SU-DHL-6 (cell line): ENCODE data around the gene TMC6.

Experiments used
- H2AFZ ChIP-seq: fragments of 200-600 bp; sonication (generic); 2 replicates; pipeline ENCODE4 v1.6.1; 2014; ENCODE audit warnings: low read depth, mild to moderate bottlenecking, moderate library complexity, mixed read lengths, antibody characterized with exemption, low read length; ENCODE audit not compliant: severe bottlenecking
- H3F3A ChIP-seq: fragments of 200-600 bp; shearing (Covaris generic); 2 replicates; pipeline ENCODE4 v1.6.0; 2016; ENCODE audit warnings: antibody characterized with exemption, mild to moderate bottlenecking; ENCODE audit not compliant: insufficient read depth
- H3K27ac ChIP-seq: fragments of 200-600 bp; sonication (generic); 2 replicates; pipeline ENCODE4 v1.5.1; 2016; ENCODE audit warnings: low read depth, mild to moderate bottlenecking, low read length, moderate library complexity, mixed read lengths
- H3K27me3 ChIP-seq: fragments of 200-600 bp; sonication (generic), shearing (Covaris generic); 2 replicates; pipeline ENCODE4 v1.6.0; 2014; ENCODE audit warnings: mild to moderate bottlenecking, low read length
- H3K36me3 ChIP-seq: fragments of 200-600 bp; sonication (generic); 2 replicates; pipeline ENCODE4 v1.6.1; 2014; ENCODE audit warnings: mild to moderate bottlenecking, low read length, mixed read lengths
- H3K4me2 ChIP-seq: fragments of 300-600, 200-600 bp; shearing (Covaris generic), sonication (generic); 2 replicates; pipeline ENCODE4 v1.6.0; 2014; ENCODE audit warnings: low read length, low read depth, mild to moderate bottlenecking; ENCODE audit not compliant: poor library complexity, severe bottlenecking
- H3K4me3 ChIP-seq: fragments of 200-600 bp; sonication (generic); 2 replicates; pipeline ENCODE4 v1.5.1; 2014; ENCODE audit warnings: antibody characterized with exemption, low read length, mild to moderate bottlenecking, mixed read lengths; ENCODE audit not compliant: insufficient read depth, poor library complexity, severe bottlenecking
- H3K79me2 ChIP-seq: fragments of 200-600 bp; sonication (generic); 2 replicates; pipeline ENCODE4 v1.6.1; 2014; ENCODE audit warnings: mild to moderate bottlenecking, low read length, moderate library complexity; ENCODE audit not compliant: insufficient read depth
- H3K9ac ChIP-seq: fragments of 200-600 bp; sonication (generic); 2 replicates; pipeline ENCODE4 v1.7.0; 2014; ENCODE audit warnings: mild to moderate bottlenecking, low read length
- H3K9me2 ChIP-seq: fragments of 200-600 bp; sonication (generic); replicated peaks from 2 replicates; pipeline ENCODE4 v1.6.1; 2014; ENCODE audit warnings: low read length; ENCODE audit not compliant: insufficient read depth
- H3K9me3 ChIP-seq: fragments of 200-600 bp; sonication (generic); 2 replicates; pipeline ENCODE4 v1.6.1; 2014; ENCODE audit warnings: low read length, mixed read lengths; ENCODE audit not compliant: insufficient read depth
- H4K20me1 ChIP-seq: fragments of 200-600 bp; sonication (generic); 2 replicates; pipeline ENCODE4 v1.6.1; 2014; ENCODE audit warnings: low read depth, mild to moderate bottlenecking, antibody characterized with exemption, low read length, moderate library complexity, mixed read lengths
- EZH2phosphoT487 ChIP-seq: fragments of 200-600 bp; sonication (generic), shearing (Covaris generic); conservative IDR thresholded peaks from 2 replicates; pipeline ENCODE4 v1.6.1; 2018; ENCODE audit warnings: mild to moderate bottlenecking, antibody characterized with exemption, low read length, moderate library complexity, mixed read lengths
- TF ChIP-seq, protein P1 (sequence below): fragments of 200-600 bp; sonication (generic); IDR thresholded peaks from one replicate; pipeline ENCODE4 v1.5.1; 2017; ENCODE audit warnings: antibody characterized with exemption, mild to moderate bottlenecking, low read length, moderate library complexity; ENCODE audit not compliant: insufficient read depth, poor library complexity, severe bottlenecking

The TMC6 gene

DNA sequence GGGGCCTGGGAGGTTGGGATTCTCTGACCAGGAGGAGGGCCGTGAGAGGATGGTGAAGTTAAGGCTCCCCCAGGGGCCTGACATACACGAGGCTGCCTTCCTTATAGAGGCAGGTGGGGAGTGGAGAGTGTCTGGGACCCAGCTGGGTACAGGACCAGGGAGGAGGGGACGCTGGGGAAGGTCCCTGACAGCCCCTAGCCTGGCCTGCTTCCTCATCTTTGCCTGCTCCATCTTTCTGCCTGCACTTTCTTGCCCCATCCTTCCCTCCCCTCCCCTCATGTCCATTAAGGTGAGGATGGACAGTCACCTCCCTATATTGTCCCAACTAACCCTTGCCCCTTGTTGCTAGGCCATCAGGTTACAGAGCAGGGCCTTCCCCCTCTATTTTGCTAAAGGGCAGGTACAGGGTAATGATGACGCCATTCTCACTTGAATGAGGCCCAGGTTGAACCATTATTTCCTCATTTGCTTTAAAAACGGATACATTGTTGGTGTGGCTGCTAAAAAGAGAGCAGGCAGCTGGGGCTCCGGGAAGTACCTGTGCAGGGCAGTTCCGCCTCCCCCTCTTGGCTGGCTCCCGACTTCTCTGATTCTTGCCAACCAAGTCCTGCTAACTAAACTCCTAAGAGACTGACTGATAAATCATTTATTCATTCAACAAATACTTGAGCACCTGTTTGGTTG, 18.9 kb upstream of the TMC6 start:
- Histone ChIP-seq H3K27ac (peak overlapping the region; percentile 96), H3K79me2 (no peaks in the 10 kb centered on the region), H3K9me3 (no peaks in the 10 kb centered on the region), H3K9me2 (no peaks in the 10 kb centered on the region), H3K27me3 (no peaks in the 10 kb centered on the region), H2AFZ (no peak overlapping the region), H3F3A (peaks cover 47% of the 10 kb centered on the region), H3K9ac (peak overlapping the region; percentile 70), H4K20me1 (no peaks in the 10 kb centered on the region), H3K36me3 (no peaks in the 10 kb centered on the region), H3K4me2 (peak overlapping the region; percentile 68), H3K4me3 (peak overlapping the region; percentile 28)
- TF ChIP-seq EZH2phosphoT487, result no peak
- TF ChIP-seq, protein P1, sequence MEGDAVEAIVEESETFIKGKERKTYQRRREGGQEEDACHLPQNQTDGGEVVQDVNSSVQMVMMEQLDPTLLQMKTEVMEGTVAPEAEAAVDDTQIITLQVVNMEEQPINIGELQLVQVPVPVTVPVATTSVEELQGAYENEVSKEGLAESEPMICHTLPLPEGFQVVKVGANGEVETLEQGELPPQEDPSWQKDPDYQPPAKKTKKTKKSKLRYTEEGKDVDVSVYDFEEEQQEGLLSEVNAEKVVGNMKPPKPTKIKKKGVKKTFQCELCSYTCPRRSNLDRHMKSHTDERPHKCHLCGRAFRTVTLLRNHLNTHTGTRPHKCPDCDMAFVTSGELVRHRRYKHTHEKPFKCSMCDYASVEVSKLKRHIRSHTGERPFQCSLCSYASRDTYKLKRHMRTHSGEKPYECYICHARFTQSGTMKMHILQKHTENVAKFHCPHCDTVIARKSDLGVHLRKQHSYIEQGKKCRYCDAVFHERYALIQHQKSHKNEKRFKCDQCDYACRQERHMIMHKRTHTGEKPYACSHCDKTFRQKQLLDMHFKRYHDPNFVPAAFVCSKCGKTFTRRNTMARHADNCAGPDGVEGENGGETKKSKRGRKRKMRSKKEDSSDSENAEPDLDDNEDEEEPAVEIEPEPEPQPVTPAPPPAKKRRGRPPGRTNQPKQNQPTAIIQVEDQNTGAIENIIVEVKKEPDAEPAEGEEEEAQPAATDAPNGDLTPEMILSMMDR, result no peak

DNA sequence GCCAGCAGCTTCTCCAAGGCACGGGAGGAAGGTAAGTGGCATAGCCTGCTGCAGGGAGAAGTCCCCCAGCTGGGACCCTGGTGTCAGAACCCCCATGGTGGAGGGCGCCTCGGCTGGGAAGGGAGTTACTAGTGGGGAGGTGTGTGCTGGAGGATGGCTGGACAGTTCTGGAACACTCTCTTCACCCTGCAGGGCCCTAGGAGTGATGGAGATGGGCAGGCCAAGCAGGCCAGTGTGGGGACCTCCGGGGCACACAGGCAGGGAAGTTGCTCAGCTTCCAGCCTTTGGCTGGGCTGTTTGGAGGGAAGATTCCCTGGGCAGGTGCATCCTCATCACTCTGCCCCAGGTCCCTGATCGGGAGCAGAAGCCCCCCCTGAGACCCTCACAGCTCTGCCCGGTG, 18.3 kb upstream of the TMC6 start:
- Histone ChIP-seq H3K4me3 (peak overlapping the region; percentile 28), H3K27me3 (no peaks in the 10 kb centered on the region), H3K36me3 (no peaks in the 10 kb centered on the region), H3K4me2 (peak overlapping the region; percentile 68), H3F3A (peaks cover 42% of the 10 kb centered on the region), H3K9me3 (no peaks in the 10 kb centered on the region), H3K27ac (peak overlapping the region; percentile 96), H2AFZ (no peak overlapping the region), H3K9me2 (no peaks in the 10 kb centered on the region), H3K9ac (peak overlapping the region; percentile 70), H3K79me2 (no peaks in the 10 kb centered on the region), H4K20me1 (no peaks in the 10 kb centered on the region)
- TF ChIP-seq, protein P1, result no peak
- TF ChIP-seq EZH2phosphoT487, result no peak

DNA sequence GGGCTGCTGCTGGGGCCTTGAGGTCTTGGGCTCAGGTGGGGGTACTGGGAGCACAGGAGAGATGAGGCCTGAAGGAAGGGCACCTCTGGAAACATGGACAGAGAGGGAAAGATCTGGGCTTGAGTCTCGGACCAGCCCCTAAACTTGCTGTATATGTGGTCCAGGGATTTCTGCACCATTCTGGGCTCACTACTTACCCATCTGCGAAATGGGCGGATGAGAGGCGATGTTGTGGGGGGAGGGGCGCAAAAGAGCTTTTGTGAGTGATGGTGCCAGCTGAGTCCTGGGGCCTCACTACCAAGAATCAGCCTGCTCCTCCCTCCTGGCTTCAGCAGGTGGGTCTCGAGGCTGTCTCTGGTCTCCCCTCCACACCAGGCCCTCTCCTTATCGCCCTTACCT, 17.9 kb upstream of the TMC6 start:
- Histone ChIP-seq H3K79me2 (no peaks in the 10 kb centered on the region), H3K9me2 (no peaks in the 10 kb centered on the region), H3K4me3 (no peak overlapping the region), H2AFZ (no peak overlapping the region), H3K9me3 (no peaks in the 10 kb centered on the region), H3F3A (peaks cover 38% of the 10 kb centered on the region), H3K27me3 (no peaks in the 10 kb centered on the region), H4K20me1 (no peaks in the 10 kb centered on the region), H3K36me3 (no peaks in the 10 kb centered on the region), H3K27ac (peak overlapping the region; percentile 96), H3K9ac (peak overlapping the region; percentile 70), H3K4me2 (peak overlapping the region; percentile 68)
- TF ChIP-seq, protein P1, result no peak
- TF ChIP-seq EZH2phosphoT487, result no peak
